Urinary bladder (tissue), 4 donors: ENCODE data around the gene NFYC. TPM values are rescaled to one million over a fixed set of nuclear protein-coding genes. Genes with fewer than 3 reads are reported as not detected.

Experiments used
- DNase-seq: peaks from one replicate; pipeline ENCODE4 v3.0.0-alpha.2; 2015; ENCODE audit errors: extremely low spot score
- H3K27ac ChIP-seq: one replicate; pipeline ENCODE4 v1.5.1; 2013; ENCODE audit warnings: low read depth, mild to moderate bottlenecking, moderate library complexity
- H3K36me3 ChIP-seq: one replicate; pipeline ENCODE4 v1.6.1; 2013; ENCODE audit warnings: mild to moderate bottlenecking, moderate library complexity; ENCODE audit not compliant: insufficient read depth
- H3K4me1 ChIP-seq: one replicate; pipeline ENCODE4 v1.6.1; 2013; ENCODE audit warnings: mild to moderate bottlenecking, moderate library complexity; ENCODE audit not compliant: insufficient read depth
- H3K4me3 ChIP-seq: one replicate; pipeline ENCODE4 v1.5.1; 2013; ENCODE audit warnings: low read depth, low read length
- WGBS: extraction: QIAGEN DNeasy Blood & Tissue Kit; methylation state at CpG from one replicate; pipeline ENCODE4 v1.1.7; 2013; 5-methylcytosine and 5-hydroxymethylcytosine counted together
- polyA plus RNA-seq: library from polyadenylated mRNA; stranded (reverse); fragments of 200-250 nt; gene quantifications from one replicate; pipeline ENCODE4 v1.2.3, GENCODE V29; 2013
- total RNA-seq: library from RNA; depleted of rRNA; stranded (reverse); fragments of >200 nt; gene quantifications from one replicate; pipeline ENCODE4 v1.2.3, GENCODE V29; 2014
- donor health status: healthy with polysubstance abuse.
- donor health status: healthy.

The NFYC gene
- total and polyA plus RNA-seq, 2 donors, result 43.8 to 52.3 TPM

DNA sequence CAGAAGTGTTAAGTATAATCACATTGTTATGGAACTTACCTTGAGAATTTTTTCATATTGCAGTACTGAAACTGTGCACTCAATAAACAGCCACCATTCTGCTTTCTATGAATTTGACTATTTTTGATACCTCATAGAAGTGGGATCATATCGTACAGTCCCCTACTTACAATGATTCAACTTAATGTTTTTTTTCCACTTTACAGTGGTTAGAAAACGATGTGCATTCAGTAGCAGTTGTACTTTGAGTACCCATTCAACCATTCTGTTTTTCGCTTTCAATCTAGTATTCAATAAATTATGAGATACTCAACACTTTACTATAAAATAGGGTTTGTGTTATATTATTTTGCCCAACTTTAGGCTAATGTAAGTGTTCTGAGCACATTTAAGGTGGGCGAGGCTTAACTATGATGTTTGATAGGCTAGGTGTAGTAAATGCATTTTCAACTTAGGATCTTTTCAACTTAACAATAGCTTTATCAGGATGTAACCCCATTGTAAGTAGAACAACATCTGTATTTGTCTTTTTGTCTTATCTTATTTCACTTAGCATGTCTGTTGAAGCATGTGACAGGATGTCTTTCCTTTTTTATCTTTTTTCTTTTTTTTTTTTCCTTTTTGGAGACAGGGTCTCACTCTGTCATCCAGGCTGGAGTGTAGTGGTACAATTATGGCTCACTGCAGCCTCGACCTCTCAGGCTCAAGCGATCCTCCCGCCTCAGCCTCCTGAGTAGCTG lies 49.7 kb downstream of the NFYC start:
- 87% methylated on average over 7 of the region's 7 CpGs for WGBS
- Histone ChIP-seq H3K4me1 (no peaks in the 10 kb centered on the region), H3K36me3 (no peaks in the 10 kb centered on the region), H3K27ac (no peak overlapping the region), H3K4me3 (no peak overlapping the region)
- no peak for DNase-seq

DNA sequence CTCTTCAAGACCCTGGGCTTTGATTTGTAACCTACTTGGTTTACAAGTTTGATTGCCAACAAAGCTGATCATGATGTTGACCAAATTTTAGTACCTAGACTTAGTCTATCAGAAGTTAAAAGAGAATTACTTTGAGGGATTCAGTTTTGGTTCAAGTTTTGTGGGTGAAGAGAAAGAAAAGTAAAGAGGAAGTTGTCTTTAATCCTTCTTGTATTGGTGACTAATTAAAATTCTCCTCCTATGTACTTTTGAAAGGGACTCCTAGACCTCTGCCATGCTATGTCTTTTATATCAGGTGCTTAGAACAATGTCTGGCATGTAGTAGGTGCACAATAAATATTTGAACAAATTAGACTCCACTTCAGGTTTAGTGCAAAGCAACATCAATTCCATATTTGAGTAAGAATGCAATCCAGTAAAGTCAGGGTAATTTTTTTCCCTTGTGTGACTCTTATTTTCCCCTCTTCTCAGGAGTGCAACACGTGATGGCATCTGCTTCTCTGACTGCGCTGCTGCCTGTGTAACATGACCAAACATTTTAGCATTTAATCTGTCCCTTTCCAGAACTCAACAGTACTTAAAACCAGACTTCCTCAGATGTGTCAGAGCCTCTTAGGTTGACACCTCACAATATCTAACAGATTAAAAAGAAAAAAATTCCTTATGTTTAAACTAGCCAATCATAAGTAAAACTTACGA lies 51.0 kb downstream of the NFYC start:
- H3K36me3 ChIP-seq, result peaks cover 3% of the 10 kb centered on the region
- no peak overlapping the region for H3K27ac ChIP-seq
- no peaks in the 10 kb centered on the region for H3K4me1 ChIP-seq
- no peak for DNase-seq
- no peak overlapping the region for H3K4me3 ChIP-seq
- WGBS, result 82% methylated on average over 3 of the region's 3 CpGs

- Histone ChIP-seq H3K27ac (no peak overlapping the region), H3K4me3 (no peak overlapping the region), H3K36me3 (peaks cover 3% of the 10 kb centered on the region), H3K4me1 (no peaks in the 10 kb centered on the region)
- no peak for DNase-seq
- 90% methylated on average over 3 of the region's 3 CpGs for WGBS
Observed at GRCh38 chr1:40743452-40743851, 51.9 kb downstream of the NFYC start.

DNA sequence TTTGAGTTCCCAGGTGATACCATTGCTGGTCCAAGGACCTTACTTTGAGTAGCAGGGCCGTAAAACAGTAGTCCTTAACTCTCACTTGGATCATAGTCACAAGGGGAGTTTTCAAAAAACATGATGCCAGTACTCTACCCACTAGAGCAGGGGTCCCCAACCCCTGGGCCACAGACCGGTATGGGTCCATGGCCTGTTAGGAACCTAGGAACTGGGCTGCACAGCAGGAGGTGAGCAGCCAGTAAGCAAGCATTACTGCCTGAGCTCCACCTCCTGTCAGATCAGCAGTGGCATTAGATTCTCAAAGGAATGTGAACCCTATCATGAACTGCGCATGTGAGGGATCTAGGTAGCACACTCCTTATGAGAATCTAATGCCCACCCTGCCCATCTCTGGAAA lies 52.4 kb downstream of the NFYC start:
- H3K27ac ChIP-seq, result no peak overlapping the region
- WGBS, result 98% methylated on average over 3 of the region's 3 CpGs
- no peaks in the 10 kb centered on the region for H3K4me1 ChIP-seq

GRCh38 chr1:40745176-40745575 lies 53.7 kb downstream of the NFYC start:
- H3K27ac ChIP-seq, result no peak overlapping the region
- no peak for DNase-seq
- H3K4me1 ChIP-seq, result no peaks in the 10 kb centered on the region
- H3K4me3 ChIP-seq, result no peak overlapping the region
- peaks cover 9% of the 10 kb centered on the region for H3K36me3 ChIP-seq
- WGBS, result 19% methylated on average over 1 of the region's 1 CpG

More for the DNA sequence above, 52.4 kb downstream of the NFYC start:
- peaks cover 5% of the 10 kb centered on the region for H3K36me3 ChIP-seq
- no peak for DNase-seq
- H3K4me3 ChIP-seq, result no peak overlapping the region

DNA sequence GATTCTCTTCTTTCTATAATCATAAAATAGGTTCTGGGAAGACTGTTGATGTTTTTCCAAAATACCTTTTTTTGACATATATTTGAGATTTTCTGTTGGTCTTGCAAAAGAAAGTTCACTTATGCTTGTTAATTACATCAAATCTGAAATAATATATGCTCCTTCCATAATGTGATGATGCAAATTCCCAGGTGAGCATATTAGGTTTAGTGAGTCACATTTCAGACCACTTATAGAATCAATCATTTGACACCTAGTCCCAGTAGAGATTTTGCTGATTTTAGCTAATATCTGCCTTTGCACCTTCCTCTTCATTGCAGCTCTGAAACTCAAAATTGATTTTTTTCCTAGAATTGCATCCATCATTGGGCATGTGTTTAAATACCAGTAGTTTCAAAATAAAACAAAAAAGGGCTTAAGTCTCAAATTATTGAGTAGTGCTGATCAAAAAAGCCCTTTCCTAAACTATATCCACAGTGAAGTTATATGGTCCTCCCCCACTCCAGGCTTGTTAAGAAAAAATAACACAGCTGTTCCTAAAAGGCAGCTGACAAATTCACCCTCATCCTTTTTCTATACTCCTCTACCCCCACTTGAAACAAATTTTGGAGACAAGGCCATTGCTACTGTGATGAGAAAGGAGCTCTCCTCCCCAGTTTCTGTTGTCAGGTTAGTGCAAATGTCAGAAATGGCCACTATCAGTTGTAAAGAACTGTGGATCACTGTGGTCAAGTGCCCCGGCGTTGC lies 55.0 kb downstream of the NFYC start:
- Histone ChIP-seq H3K36me3 (peaks cover 9% of the 10 kb centered on the region), H3K4me1 (no peaks in the 10 kb centered on the region), H3K4me3 (no peak overlapping the region), H3K27ac (no peak overlapping the region)
- DNase-seq, result no peak
- WGBS, result 90% methylated on average over 2 of the region's 2 CpGs

- no peaks in the 10 kb centered on the region for H3K4me1 ChIP-seq
- H3K27ac ChIP-seq, result no peak overlapping the region
- H3K4me3 ChIP-seq, result no peak overlapping the region
- peaks cover 12% of the 10 kb centered on the region for H3K36me3 ChIP-seq
- 84% methylated on average over 5 of the region's 5 CpGs for WGBS
- DNase-seq, result no peak
Observed at GRCh38 chr1:40748841-40749718, 57.6 kb downstream of the NFYC start.

DNA sequence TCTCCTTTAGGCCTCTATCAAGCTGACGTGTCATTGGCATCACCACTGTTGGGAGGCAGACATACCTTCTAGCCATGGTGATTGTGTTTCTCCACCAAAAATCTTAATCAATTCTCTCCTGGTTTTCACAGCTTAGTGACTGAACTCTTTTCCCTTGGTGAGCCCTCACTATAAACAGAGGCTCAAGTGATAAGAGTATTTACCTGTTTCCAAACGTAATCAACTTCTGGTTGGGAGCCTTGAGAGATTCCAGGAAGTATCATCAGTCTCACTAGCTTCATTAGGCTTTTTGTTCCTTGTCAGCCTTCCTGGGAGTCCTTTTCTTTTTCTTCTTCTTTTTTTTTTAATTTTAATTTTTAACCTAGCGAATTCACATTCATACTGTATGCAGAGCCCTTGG lies 58.3 kb downstream of the NFYC start:
- Histone ChIP-seq H3K4me1 (no peaks in the 10 kb centered on the region), H3K27ac (no peak overlapping the region), H3K36me3 (peaks cover 14% of the 10 kb centered on the region), H3K4me3 (no peak overlapping the region)
- WGBS, result 64% methylated on average over 3 of the region's 3 CpGs
- DNase-seq, result no peak

DNA sequence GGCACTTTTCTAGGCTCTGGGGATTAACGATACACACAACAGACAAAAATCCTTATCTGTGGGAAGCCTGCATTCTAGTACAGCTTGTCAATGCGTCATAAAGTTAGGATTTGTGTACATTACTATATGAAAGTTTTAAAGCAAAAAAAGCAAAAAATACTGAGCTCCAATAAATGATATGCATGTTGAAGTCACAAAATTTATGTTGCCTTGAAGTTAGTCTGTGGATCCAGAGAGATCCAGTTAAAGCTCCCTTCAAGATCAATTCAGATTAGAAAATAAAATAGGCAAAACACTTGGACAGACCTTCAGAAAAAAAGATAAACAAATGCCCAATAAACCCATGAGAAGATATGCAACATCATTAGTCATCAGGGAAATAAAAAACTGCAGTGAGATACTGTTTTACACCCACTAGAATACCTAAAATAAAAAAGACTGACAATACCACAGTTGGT lies 59.0 kb downstream of the NFYC start:
- Histone ChIP-seq H3K4me1 (no peaks in the 10 kb centered on the region), H3K36me3 (peaks cover 17% of the 10 kb centered on the region), H3K4me3 (no peak overlapping the region), H3K27ac (no peak overlapping the region)
- no peak for DNase-seq
- 29% methylated on average over 2 of the region's 2 CpGs for WGBS

GRCh38 chr1:40751802-40752201 lies 60.3 kb downstream of the NFYC start:
- DNase-seq, result no peak
- peaks cover 17% of the 10 kb centered on the region for H3K36me3 ChIP-seq

DNA sequence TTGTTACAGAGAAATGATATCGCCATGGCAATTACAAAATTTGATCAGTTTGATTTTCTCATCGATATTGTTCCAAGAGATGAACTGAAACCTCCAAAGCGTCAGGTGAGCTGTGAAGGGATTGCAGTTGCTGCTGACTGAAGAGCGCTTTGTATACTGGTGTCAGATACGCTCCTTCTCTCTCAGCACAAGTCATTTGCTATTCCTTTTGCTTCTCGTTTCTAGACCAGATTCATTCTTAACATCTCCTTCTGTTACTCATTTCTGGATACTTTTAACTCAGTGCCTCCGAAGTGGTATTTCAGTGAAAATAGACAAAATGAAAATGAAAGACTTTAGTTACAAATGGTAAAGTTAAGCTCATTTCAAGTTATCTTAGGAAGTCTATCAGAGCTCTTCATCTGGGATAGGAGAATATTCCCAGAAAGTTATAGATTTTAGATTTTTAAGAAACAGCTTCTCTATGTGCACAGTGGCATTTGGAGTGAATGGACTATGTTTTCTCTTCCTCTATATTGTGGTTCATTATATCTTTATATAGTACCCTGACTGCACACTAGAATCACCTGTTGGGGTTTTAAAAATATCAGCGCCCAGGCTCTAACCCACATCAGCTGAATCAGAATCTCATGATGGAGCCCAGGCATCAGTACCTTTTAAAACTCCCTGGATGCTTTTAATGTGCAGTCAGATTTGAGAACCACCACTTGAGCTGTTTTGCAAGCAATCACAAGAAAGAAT lies 61.8 kb downstream of the NFYC start:
- WGBS, result 96% methylated on average over 8 of the region's 8 CpGs
- Histone ChIP-seq H3K4me1 (no peaks in the 10 kb centered on the region), H3K36me3 (peaks cover 14% of the 10 kb centered on the region)

More at GRCh38 chr1:40751802-40752201, 60.3 kb downstream of the NFYC start:
- 75% methylated on average over 4 of the region's 4 CpGs for WGBS
- H3K4me3 ChIP-seq, result no peak overlapping the region
- H3K4me1 ChIP-seq, result no peaks in the 10 kb centered on the region
- H3K27ac ChIP-seq, result no peak overlapping the region

DNA sequence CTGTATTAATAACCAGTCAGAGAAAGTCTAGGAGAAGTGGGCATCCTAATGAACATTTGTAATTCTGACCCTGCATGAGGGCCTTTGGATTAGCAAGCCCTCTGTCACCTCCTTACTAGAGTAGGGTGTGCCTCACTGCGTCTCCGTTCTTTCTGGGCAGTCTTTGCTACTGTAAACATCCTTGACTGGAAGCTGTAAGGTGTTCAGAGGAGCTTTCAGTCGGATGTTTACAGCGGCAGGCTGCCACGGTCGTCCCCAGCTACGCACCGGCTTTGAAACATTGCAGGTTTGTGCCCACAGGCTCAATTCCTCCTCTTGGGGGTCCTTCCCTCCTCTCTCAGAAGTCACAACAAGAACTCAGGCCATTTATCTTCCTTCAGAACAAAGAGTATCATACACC lies 62.7 kb downstream of the NFYC start:
- no peak for DNase-seq
- Histone ChIP-seq H3K4me1 (no peaks in the 10 kb centered on the region), H3K27ac (no peak overlapping the region), H3K36me3 (peaks cover 8% of the 10 kb centered on the region), H3K4me3 (no peak overlapping the region)
- 79% methylated on average over 8 of the region's 8 CpGs for WGBS

More for the DNA sequence above, 61.8 kb downstream of the NFYC start:
- Histone ChIP-seq H3K4me3 (no peak overlapping the region), H3K27ac (no peak overlapping the region)
- DNase-seq, result no peak
